Mucosa of gallbladder (tissue), 1 donor: ENCODE results near the gene UBD. TPM values are rescaled to one million over a fixed set of nuclear protein-coding genes. Genes with fewer than 3 reads are reported as not detected.

ENCODE experiments used
- DNase-seq: peaks from one replicate; pipeline ENCODE4 v3.0.0-alpha.2; 2020; ENCODE audit warnings: low spot score
- total RNA-seq: library from RNA; stranded (reverse); gene quantifications from one replicate; pipeline ENCODE4 v1.2.1, GENCODE V29; 2021
- donor health status: DM: no; HTN: no; CAD: no.

Gene UBD
- total RNA-seq, 1 donor from 2014 or later: not detected

DNA sequence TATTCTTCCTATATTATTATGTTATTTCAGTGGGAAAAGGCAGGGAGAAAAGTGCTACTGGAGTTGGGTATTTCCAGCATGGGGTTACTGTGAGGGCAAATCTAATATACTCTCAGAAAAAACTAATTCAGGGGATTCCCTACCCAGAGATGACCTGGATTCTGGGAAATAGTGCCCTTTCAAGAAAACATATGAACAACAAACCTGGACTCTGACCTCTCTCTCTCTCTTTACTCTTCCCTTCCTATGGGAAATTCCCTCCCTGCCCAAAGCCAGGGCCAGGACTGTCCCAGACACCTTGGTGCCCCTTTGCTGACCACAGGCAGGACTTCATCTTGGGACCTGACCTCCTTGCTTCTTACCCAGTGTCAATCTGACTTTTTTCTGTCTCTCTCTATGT lies 1.6 kb upstream of the UBD start:
- no peak for DNase-seq

DNA sequence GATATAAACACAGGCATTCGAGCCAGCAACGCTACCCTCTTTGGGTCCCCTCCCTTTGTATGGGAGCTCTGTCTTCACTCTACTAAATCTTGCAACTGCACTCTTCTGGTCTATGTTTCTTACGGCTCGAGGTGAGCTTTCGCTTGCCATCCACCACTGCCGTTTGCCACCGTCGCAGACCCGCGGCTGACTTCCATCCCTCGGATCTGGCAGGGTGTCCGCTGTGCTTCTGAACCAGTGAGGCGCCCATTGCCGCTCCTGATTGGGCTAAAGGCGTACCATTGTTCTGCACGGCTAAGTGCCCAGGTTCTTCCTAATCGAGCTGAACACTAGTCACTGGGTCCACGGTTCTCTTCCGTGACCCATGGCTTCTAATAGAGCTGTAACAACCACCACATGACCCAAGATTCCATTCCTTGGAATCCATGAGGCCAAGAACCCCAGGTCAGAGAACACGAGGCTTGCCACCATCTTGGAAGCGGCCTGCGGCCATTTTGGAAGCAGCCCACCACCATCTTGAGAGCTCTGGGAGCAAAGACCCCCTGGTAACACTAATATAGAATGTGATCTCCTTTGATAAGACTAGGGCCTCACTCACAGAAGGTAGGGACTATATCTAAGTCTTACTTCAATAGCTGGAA lies 973 bp downstream of the UBD start:
- no peak for DNase-seq

- DNase-seq: no peak
Observed at GRCh38 chr6:29557320-29557719, 2.2 kb downstream of the UBD start.

DNA sequence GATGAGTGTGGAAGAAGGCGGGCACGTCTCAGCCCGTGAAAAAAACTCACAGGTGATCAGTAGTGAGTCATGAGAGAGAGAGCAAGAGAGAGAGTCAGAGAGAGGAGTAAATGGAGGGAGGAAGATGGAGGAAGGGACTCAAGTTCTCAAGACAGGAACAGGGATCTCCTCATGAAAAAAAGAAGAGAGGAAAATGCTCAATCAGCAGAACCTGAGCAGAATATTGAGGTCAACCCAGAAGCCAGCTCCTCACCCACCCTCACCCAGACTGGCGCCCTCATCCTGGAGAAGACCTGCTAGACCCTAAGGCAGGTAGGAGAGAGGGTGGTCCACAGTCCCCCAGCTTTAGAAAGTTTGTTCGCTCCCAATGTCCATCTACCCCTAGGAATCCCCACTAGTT lies 4.8 kb downstream of the UBD start:
- DNase-seq: no peak

GRCh38 chr6:29553268-29554057 lies 6.1 kb downstream of the UBD start:
- DNase-seq: peak; percentile 75

DNA sequence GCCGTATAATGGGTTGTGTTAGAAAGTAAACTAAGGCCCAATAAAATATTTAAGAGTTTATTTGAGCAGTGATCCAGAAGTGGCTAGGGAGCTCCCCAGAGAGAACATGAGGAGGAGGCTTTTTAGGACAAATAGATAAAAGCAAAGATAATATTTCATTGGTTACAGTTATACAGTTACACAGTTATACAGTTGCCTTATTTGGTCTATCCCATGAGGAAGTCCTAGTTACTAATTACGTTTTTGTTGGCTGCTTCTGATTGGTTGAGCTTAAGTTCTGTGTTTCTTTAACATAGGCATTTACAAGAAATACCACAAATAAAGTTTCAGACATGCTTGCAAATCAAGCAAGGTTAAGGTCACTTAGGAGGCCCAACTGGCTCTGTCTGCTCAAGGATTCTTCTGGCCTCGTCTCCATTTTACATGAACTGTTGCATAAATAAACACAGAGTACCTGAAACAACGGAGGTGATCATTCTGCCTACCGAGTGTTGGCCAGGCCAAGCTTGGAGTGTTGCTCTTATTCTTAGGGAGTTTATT lies 7.0 kb downstream of the UBD start:
- peak; percentile 38 for DNase-seq

DNA sequence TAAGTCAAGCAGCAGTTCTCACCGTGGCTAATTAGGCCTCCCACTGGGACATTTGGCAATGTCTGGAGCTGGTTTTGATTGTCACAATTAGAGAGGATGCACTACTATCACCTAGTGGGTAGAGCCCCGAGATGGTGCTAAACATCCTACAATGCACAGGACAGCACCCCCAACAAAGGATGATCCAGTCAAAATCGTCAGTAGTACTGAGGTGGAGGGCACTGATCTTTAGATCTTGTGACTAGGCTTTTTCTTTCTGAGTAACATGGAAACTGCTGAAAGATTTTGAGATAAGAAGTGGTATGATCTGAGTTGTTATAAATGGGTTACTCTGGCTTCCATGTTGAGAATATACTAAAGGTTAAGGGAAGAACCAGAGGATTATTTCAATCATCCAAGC lies 12.0 kb downstream of the UBD start:
- no peak for DNase-seq

DNA sequence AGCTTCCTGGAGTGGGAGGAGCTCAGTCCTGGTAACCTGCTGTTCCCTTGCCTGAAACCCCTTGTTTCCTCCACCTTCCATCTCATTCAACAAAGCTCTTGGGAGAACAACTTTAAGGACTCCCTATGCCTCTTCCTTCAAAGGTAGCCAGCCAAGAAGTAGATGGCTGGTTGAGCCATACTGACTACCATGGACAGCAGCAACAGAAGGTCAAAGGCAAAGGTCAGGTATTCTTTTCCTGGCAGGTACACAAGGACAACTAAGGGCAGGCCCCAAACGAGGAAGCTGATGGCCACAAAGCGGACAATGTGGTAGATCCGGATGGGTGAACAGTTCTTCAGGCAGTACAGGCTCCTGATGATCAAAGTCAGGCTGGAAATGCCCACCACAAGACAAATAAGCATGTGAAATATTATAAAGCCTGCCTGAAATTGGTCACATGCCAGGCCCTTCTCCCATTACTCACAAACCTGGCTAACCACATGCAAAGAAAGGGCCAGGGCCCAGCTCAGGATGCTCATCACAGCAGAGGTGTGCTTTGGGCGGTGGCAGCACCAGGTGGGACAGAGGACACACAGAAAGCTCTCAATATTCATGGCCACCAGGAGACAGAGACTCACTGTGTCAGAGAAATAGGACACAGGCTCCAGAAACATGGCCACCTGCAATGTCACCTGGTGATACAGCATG lies 21.7 kb downstream of the UBD start:
- no peak for DNase-seq

DNA sequence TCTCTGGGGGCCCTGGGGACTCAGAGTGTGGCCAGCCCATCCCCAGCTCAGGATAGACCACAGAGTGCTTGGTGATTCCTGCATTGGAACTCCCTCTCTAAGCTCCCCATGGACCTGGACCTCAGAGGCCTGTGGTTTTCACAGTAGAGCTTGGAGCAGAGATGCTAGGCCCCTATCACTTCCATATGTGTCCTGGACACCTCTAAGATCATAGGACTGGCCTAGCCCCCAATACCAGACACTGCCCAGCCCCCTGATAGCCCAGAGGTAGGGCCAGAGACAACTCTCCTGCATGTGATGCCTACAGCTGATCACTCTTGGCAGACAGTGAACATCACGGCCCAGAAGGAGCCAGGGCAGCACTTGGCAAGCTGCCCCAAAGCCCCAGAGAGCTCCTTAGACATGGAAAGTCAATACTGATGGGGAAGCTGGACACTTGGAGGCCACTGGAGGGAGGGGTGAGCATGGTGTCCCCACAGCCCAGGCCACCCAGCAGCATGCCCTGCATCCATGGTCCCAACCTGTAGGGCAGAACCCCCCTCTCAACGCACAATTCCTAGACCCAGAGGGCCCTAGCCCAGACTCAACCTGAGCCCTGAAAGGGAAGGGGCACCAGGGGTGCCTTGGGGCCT lies 27.1 kb downstream of the UBD start:
- no peak for DNase-seq

GRCh38 chr6:29531668-29532067 lies 27.9 kb downstream of the UBD start:
- DNase-seq: peak; percentile 4

GRCh38 chr6:29530671-29531310 lies 28.7 kb downstream of the UBD start:
- no peak for DNase-seq

GRCh38 chr6:29529956-29530355 lies 29.6 kb downstream of the UBD start:
- DNase-seq: no peak

DNA sequence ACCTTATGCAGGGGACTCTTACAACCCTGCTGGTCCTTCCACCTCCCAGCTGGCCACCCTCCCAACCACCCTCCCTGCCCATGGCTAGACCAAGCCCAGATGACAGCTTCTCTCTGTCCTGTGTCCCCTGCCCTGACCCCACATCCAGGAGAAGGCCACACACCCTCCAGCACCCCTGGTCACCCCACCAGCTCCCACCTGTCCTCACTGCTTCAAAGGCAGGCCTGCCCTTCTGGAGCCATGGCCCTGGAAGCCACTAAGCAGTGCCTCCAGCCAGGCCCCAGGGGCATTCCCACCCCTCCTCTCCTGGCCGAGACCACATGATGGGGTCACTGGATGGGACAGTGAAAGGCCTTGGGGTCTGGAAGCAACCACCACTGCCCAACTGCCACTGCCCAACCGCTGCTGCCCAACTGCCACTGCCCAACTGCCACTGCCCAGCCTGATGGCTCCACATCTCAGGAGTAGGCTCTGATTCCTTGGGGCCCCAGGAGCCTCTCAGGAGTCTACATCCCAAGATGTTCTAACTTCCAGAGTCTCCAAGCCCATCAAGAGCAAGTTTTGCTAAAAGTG lies 30.5 kb downstream of the UBD start:
- no peak for DNase-seq

DNA sequence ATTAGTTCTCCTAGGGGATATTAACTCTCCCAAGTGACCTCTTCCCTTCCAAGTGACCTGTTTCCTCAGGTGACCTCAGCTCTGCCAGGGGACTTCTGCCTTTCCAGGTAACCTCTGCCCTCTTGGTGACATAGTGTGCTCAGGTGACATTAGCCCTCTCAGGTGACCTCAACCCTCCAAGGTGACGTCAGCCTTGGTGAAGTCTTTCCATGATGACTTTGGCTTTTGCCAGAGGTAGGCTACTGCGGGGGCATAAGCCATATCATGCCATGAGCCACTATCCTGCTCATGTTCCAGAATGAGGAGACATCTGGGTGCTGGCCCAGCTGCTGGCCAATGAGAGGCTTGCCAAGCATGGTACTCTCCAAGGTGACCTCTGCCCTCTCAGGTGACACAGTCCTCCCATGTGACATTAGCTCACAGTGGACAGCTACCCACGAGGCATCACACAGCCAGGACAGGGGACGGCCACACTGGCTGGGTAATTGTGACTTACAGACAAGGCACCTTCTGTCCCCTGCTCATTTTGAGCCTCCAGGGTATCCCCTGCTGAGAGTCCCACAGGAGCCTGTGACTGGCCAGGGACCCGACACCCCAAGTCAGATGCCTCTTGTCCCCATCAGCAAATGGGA lies 31.1 kb downstream of the UBD start:
- no peak for DNase-seq

DNA sequence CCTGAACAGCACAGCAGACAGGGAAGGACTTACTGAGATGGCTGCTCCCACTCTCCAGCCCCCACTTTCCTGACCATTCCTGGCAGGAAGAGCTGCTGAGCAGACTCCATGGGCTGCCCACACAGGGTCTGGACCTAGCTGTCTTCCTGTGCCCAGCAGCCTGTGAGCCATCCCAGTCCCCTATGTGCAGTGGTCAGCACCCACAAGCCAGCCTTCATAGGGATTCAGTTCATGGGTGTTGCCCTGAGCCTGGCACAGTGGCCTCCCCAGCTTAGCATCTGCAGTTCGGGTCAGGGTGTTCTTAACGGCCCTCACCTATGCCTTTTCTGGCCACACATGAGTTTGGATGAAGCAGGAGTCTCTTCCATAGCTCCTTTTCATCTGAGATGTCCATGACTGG lies 32.0 kb downstream of the UBD start:
- DNase-seq: peak; percentile 0

GRCh38 chr6:29527126-29527525 lies 32.4 kb downstream of the UBD start:
- no peak for DNase-seq

- no peak for DNase-seq
Observed at GRCh38 chr6:29525311-29525639, 34.3 kb downstream of the UBD start.

- DNase-seq: peak; percentile 56
Observed at GRCh38 chr6:29524444-29525310, 34.9 kb downstream of the UBD start.

GRCh38 chr6:29524044-29524443 lies 35.5 kb downstream of the UBD start:
- no peak for DNase-seq

DNA sequence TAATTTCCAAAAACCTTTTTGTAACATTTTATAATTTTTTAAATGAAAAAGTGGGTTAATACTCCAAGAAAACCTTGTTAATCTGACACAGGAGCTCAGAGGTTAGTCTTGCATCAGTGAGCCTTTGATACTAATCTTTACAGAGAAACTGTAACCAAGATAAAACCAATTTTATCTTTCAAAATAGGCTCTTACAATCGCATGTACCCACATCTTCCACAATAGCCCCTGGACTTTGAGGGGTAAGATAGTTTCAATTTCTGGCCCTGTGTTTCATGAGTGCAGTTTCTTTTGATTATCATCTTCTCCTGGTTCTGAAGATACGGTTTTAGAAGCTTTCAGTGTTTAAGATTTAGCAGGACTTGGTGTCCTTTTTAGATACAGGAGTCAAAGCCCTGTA lies 37.3 kb downstream of the UBD start:
- no peak for DNase-seq
